MG63 (cell line): Measurements from ENCODE around the gene NOP53. TPM values are rescaled to one million over a fixed set of nuclear protein-coding genes. Genes with fewer than 3 reads are reported as not detected.
"Not testable (repeated sequence)": the region's sequence is repeated elsewhere in the genome, so short reads cannot be mapped to it uniquely, and the experiment has no call there.

Experiments
- DNase-seq: peaks from one replicate; pipeline ENCODE4 v3.0.0-alpha.2; 2020
- H3K27me3 ChIP-seq: fragments of 250-450 bp; sonication (Bioruptor Pico); 2 replicates; pipeline ENCODE4 v1.5.1; 2020; ENCODE audit warnings: mild to moderate bottlenecking, moderate library complexity
- H3K36me3 ChIP-seq: fragments of 250-450 bp; sonication (Bioruptor Pico); 2 replicates; pipeline ENCODE4 v1.5.1; 2020; ENCODE audit warnings: mild to moderate bottlenecking, moderate library complexity
- H3K4me3 ChIP-seq: fragments of 250-450 bp; sonication (Bioruptor Pico); 2 replicates; pipeline ENCODE4 v1.5.1; 2020; ENCODE audit warnings: mild to moderate bottlenecking, moderate library complexity
- H3K9me3 ChIP-seq: fragments of 250-450 bp; sonication (Bioruptor Pico); 2 replicates; pipeline ENCODE4 v1.5.1; 2020; ENCODE audit warnings: mild to moderate bottlenecking, moderate library complexity
- total RNA-seq: library from RNA; depleted of rRNA; stranded (reverse); fragments of >200 nt; shearing (Covaris generic); gene quantifications from 2 replicates; pipeline ENCODE4 v1.2.3, GENCODE V29; 2014; ENCODE audit warnings: low replicate concordance

The NOP53 gene
- total RNA-seq, 1 experiment from 2014 or later: 428 TPM

DNA sequence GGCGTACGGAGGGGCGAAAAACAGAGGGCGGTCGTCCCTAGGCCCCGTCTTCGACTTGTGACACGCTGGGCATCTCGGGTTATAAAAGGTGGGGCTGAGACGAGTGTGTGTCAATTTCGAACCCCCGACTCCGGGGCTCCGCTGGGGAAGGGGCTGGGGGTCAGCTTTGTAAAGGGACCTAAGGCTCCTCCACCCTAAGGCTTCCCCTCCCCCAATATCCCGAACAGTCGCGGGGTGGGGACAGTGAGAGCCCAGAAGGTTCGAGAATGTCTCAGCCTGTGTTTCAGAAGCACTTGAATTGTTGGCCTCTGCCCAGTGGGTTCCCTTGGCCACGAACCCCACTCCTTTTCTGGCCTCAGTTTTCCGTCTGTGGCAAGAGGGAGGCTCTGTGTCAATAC lies 33.6 kb downstream of the NOP53 start:
- Histone ChIP-seq H3K4me3 (peak overlapping the region; percentile 80), H3K9me3 (no peaks in the 10 kb centered on the region; the same call in 1 of the 2 replicates), H3K36me3 (peaks cover 16% of the 10 kb centered on the region), H3K27me3 (no peaks in the 10 kb centered on the region)
- DNase-seq: no peak

- no peak for DNase-seq
- Histone ChIP-seq H3K36me3 (peaks cover 23% of the 10 kb centered on the region), H3K4me3 (peak overlapping the region; percentile 80), H3K27me3 (no peaks in the 10 kb centered on the region), H3K9me3 (no peaks in the 10 kb centered on the region; the same call in 1 of the 2 replicates)
Measured at GRCh38 chr19:47779524-47780214, 34.3 kb downstream of the NOP53 start.

GRCh38 chr19:47780215-47780551 lies 34.8 kb downstream of the NOP53 start:
- no peaks in the 10 kb centered on the region for H3K27me3 ChIP-seq
- H3K9me3 ChIP-seq: no peaks in the 10 kb centered on the region; the same call in 1 of the 2 replicates
- H3K4me3 ChIP-seq: no peak overlapping the region
- no peak for DNase-seq
- H3K36me3 ChIP-seq: peaks cover 25% of the 10 kb centered on the region

DNA sequence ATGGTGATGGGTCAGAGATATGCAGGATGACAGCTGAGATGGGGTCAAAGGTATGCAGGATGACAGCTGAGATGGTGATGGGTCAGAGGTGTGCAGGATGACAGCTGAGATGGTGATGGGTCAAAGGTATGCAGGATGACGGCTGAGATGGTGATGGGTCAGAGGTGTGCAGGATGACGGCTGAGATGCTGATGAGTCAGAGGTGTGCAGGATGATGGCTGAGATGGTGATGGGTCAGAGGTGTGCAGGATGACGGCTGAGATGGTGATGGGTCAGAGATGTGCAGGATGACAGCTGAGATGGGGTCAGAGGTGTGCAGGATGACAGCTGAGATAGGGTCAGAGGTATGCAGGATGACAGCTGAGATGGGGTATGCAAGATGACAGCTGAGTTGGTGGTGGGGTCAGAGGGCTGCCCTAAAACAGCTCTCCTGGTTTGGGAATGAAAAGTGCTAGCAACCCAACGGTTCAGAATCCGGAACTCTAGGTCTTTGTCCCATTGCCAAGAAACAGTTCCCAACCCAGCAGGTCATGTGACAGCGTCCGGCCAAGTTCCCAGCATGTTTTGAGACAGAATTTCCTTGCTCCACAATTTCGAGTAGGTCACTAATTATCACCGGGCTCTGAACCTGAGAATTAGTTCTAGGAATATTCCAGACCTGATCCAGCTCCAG lies 36.4 kb downstream of the NOP53 start:
- Histone ChIP-seq H3K9me3 (no peaks in the 10 kb centered on the region), H3K27me3 (no peaks in the 10 kb centered on the region), H3K4me3 (no peak overlapping the region), H3K36me3 (peaks cover 30% of the 10 kb centered on the region)
- no peak for DNase-seq

DNA sequence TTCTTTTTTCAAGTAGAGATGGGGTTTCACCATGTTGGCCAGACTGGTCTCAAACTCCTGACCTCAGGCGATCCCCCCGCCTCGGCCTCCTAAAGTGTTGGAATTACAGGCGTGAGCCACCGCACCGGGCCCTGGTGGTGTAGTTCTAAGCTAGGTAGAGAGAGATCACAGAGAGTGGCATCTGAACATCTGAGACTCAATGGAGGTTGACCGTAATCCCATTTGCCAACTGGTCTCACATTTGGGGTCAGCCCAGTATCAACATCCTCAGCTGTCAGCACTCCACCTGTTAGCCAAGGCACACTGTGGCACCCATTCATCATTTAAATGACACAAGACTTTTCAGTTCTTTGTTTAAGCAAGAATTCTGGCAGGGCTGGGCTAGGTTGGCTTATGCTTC lies 41.2 kb downstream of the NOP53 start:
- no peaks in the 10 kb centered on the region for H3K9me3 ChIP-seq
- DNase-seq: no peak
- no peaks in the 10 kb centered on the region for H3K27me3 ChIP-seq
- no peak overlapping the region for H3K4me3 ChIP-seq
- H3K36me3 ChIP-seq: peaks cover 21% of the 10 kb centered on the region

- H3K36me3 ChIP-seq: peaks cover 17% of the 10 kb centered on the region
- H3K4me3 ChIP-seq, DNase-seq, H3K9me3 ChIP-seq, H3K27me3 ChIP-seq: not testable (repeated sequence)
Measured at GRCh38 chr19:47787307-47787706, 42.0 kb downstream of the NOP53 start.

- not testable (repeated sequence) for H3K9me3 ChIP-seq, H3K4me3 ChIP-seq, DNase-seq, H3K27me3 ChIP-seq, H3K36me3 ChIP-seq
Measured at GRCh38 chr19:47789811-47790210, 44.5 kb downstream of the NOP53 start.

DNA sequence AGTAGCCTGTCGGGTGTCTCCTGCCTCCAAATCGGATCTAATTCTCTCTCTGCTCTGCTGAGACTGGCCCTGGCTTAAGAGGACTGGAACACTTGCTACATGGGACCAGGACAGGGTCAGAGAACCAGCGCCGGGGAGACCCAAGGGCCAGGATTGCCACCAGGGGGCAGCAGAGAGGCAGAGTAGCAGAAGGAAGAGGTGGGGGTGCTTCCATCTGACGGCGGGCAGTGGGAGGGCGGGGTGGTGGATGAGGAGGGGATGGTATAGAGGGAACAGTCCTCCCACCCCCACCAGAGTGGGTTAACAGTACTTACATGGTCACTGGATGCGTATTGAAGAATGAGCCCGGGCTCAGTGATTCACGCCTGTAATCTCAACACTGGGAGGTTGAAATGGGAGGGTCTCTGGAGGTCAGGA lies 45.1 kb downstream of the NOP53 start:
- H3K9me3 ChIP-seq: no peaks in the 10 kb centered on the region
- DNase-seq: peak; percentile 81
- H3K27me3 ChIP-seq: no peaks in the 10 kb centered on the region
- no peak overlapping the region for H3K4me3 ChIP-seq
- H3K36me3 ChIP-seq: peaks cover 3% of the 10 kb centered on the region

DNA sequence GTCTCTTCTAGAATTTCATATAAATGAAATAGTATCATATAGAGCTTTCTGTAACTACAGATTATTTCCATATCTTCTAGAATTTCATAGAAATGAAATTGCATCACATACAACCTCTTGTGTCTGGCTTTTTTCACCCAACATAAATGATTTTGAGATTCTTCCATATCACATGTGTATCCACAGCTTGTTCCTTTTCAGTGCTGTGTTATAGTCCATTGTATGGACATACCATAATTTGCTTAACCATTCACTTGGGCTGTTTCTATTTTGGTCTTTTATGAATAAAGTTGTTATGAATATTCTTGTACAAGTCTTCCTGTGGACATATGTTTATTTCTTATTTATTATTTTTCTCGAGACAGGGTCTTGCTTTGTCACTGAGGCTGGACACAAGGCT lies 47.3 kb downstream of the NOP53 start:
- no peak for DNase-seq
- Histone ChIP-seq H3K27me3 (no peaks in the 10 kb centered on the region), H3K36me3 (no peaks in the 10 kb centered on the region), H3K4me3 (no peak overlapping the region), H3K9me3 (no peaks in the 10 kb centered on the region)

DNA sequence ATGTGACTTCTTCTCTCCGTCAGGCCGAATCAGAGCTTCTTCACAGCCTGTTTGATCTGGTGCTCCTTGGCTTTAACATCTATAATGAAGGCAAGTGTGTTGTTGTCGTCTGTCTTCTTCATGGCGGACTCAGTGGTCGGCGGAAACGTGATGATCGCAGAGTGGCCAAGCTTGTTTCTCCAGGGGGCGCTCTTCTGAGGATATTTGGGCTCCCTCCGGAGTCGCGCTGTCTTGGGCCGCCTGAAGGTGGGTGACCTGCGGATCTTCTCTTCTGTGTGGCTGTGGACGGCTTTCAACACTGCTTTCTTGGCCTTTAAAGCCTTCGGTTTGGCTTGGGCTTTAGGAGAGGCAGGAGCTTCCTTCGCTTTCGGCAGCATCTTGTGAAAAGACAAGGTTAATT lies 49.2 kb downstream of the NOP53 start:
- Histone ChIP-seq H3K27me3 (peaks cover 3% of the 10 kb centered on the region; the same call in 1 of the 2 replicates), H3K4me3 (no peak overlapping the region), H3K9me3 (no peaks in the 10 kb centered on the region), H3K36me3 (no peaks in the 10 kb centered on the region)
- DNase-seq: no peak

- Histone ChIP-seq H3K27me3 (peaks cover 3% of the 10 kb centered on the region; the same call in 1 of the 2 replicates), H3K4me3 (no peak overlapping the region), H3K36me3 (no peaks in the 10 kb centered on the region), H3K9me3 (peaks cover 8% of the 10 kb centered on the region; the same call in 1 of the 2 replicates)
- no peak for DNase-seq
Measured at GRCh38 chr19:47796785-47797184, 51.4 kb downstream of the NOP53 start.

- H3K4me3 ChIP-seq: no peak overlapping the region
- H3K27me3 ChIP-seq: peaks cover 3% of the 10 kb centered on the region; the same call in 1 of the 2 replicates
- H3K36me3 ChIP-seq: no peaks in the 10 kb centered on the region
- no peak for DNase-seq
- peaks cover 8% of the 10 kb centered on the region; the same call in 1 of the 2 replicates for H3K9me3 ChIP-seq
Measured at GRCh38 chr19:47797996-47798903, 52.9 kb downstream of the NOP53 start.

DNA sequence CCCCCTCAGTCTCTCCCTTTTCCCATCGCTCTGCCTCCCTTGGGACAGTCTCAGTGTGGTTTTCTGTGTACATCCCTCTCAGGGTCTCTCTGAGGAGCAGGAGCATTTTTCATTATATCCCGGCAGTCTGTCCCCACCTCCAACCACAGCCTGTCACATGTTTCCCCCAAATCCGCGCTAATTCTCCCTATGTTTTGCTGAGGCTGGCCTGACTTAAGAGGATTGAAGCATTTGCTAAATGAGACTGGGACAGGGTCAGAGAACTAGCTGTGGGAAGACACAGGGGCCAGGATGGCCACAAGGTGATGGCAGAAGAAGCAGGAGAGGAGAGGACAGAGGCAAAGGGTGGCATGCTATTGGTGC lies 53.5 kb downstream of the NOP53 start:
- no peak for DNase-seq
- H3K36me3 ChIP-seq: no peaks in the 10 kb centered on the region
- H3K9me3 ChIP-seq: peaks cover 8% of the 10 kb centered on the region; the same call in 1 of the 2 replicates
- peaks cover 3% of the 10 kb centered on the region; the same call in 1 of the 2 replicates for H3K27me3 ChIP-seq
- no peak overlapping the region for H3K4me3 ChIP-seq

DNA sequence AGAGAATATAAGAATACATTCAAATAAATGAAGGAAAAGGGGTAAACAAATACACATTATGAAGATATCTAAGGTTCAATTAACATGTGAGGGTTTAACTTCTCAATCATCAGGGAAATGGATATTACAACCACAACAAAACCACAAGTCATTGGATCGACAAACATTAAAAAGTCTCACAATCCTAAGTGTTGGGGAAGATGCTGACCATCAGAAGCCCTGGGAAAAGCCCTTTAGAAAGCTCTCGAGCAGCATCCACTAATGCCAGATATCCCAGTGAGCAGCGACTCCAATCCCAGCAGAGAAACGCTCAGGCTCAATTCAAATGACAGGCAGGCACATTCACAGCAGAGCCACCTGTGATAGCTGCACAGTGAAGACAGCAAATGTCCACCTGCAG lies 55.9 kb downstream of the NOP53 start:
- Histone ChIP-seq H3K9me3 (peaks cover 8% of the 10 kb centered on the region; the same call in 1 of the 2 replicates), H3K36me3 (no peaks in the 10 kb centered on the region), H3K27me3 (peaks cover 3% of the 10 kb centered on the region; the same call in 1 of the 2 replicates)

DNA sequence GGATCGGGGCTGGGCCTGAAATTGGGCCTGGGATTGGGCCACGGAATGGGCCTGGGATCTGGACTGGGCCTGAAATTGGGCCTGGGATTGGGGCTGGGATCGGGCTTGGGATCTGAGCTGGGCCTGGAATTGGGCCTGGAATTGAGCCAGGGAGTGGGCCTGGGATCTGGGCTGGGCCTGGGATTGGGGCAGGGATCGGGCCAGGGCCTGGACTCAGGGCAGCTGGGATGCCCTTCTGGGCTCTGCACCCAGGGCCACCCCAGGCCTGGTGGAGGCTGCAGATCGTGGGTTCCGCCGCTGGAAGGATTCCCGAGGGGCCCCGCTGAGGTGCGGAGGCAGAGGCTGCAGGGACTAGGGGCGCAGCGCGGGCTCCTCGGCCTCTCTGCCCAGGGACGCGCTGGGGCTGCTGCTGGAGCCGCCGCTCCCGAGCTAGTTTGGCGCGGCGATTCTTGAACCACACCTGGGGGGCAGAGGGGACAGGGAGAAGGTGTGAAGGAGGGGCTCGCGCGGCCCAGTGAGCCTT lies 57.2 kb downstream of the NOP53 start:
- Histone ChIP-seq H3K9me3 (peaks cover 8% of the 10 kb centered on the region; the same call in 1 of the 2 replicates), H3K36me3 (no peaks in the 10 kb centered on the region), H3K27me3 (peaks cover 9% of the 10 kb centered on the region), H3K4me3 (no peak overlapping the region)
- no peak for DNase-seq

More for the DNA sequence above, 55.9 kb downstream of the NOP53 start:
- no peak overlapping the region for H3K4me3 ChIP-seq
- no peak for DNase-seq

GRCh38 chr19:47803148-47803547 lies 57.8 kb downstream of the NOP53 start:
- not testable (repeated sequence) for H3K9me3 ChIP-seq, DNase-seq, H3K4me3 ChIP-seq, H3K36me3 ChIP-seq, H3K27me3 ChIP-seq

DNA sequence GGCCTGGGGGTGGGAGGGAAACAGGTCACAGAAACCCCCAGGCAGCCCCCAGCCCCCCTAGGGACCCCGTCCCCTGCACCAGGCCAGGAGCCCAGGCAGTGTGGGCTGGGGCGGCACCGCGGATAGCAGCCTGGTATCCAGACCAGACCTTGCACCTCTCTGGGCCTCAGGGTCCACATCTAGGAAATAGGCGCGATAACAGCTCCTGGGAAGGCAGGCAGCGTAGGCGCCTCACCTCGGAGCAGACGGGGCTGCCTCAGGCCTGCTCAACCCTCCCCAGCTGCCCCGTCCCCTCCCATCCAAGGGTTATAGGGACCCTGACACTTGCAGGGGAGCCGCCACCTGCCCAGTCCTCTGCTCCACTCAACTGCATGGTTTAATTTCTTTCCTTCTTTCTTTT lies 58.3 kb downstream of the NOP53 start:
- H3K9me3 ChIP-seq: not testable (repeated sequence)

More for the DNA sequence above, 58.3 kb downstream of the NOP53 start:
- not testable (repeated sequence) for H3K27me3 ChIP-seq, H3K36me3 ChIP-seq, H3K4me3 ChIP-seq, DNase-seq
